GM23248 (cell line): ENCODE results near the gene STARD13. TPM values are rescaled to one million over a fixed set of nuclear protein-coding genes. Genes with fewer than 3 reads are reported as not detected.

ENCODE experiments used
- DNase-seq: peaks from one replicate; pipeline ENCODE4 v3.0.0-alpha.2; 2015
- H2AFZ ChIP-seq: fragments of 200-600 bp; sonication (generic); 2 replicates; pipeline ENCODE4 v1.6.1; 2016; ENCODE audit warnings: antibody characterized with exemption
- H3F3A ChIP-seq: fragments of 200-600 bp; sonication (generic); 2 replicates; pipeline ENCODE4 v1.6.1; 2016; ENCODE audit warnings: mild to moderate bottlenecking, antibody characterized with exemption, mixed run types; ENCODE audit not compliant: insufficient read depth
- H3K27ac ChIP-seq: fragments of 200-600 bp; sonication (generic); 2 replicates; pipeline ENCODE4 v1.5.1; 2016; ENCODE audit warnings: mild to moderate bottlenecking
- H3K27me3 ChIP-seq: fragments of 200-600 bp; sonication (generic); replicated peaks from 2 replicates; pipeline ENCODE4 v1.6.1; 2016; ENCODE audit warnings: mild to moderate bottlenecking; ENCODE audit not compliant: insufficient read depth
- H3K36me3 ChIP-seq: fragments of 200-600 bp; sonication (generic); 2 replicates; pipeline ENCODE4 v1.6.1; 2016; ENCODE audit warnings: low read depth, mild to moderate bottlenecking
- H3K4me1 ChIP-seq: fragments of 200-600 bp; sonication (generic); 2 replicates; pipeline ENCODE4 v1.6.1; 2016; ENCODE audit warnings: mild to moderate bottlenecking; ENCODE audit not compliant: insufficient read depth
- H3K4me2 ChIP-seq: fragments of 200-600 bp; sonication (generic); one replicate; pipeline ENCODE4 v1.6.1; 2016; ENCODE audit warnings: mild to moderate bottlenecking; ENCODE audit not compliant: unreplicated experiment
- H3K4me3 ChIP-seq: fragments of 200-600 bp; sonication (generic); 2 replicates; pipeline ENCODE4 v1.5.1; 2016; ENCODE audit warnings: mild to moderate bottlenecking
- H3K79me2 ChIP-seq: fragments of 200-600 bp; sonication (generic); 2 replicates; pipeline ENCODE4 v1.6.1; 2016; ENCODE audit warnings: mild to moderate bottlenecking; ENCODE audit not compliant: insufficient read depth
- H3K9ac ChIP-seq: fragments of 200-600 bp; sonication (generic); 2 replicates; pipeline ENCODE4 v1.6.1; 2016; ENCODE audit warnings: mild to moderate bottlenecking
- H3K9me2 ChIP-seq: fragments of 200-600 bp; sonication (generic); 2 replicates; pipeline ENCODE4 v1.6.1; 2016; ENCODE audit warnings: mixed run types, mild to moderate bottlenecking, moderate library complexity; ENCODE audit not compliant: insufficient read depth
- H3K9me3 ChIP-seq: fragments of 200-600 bp; sonication (generic); one replicate; pipeline ENCODE4 v1.6.1; 2017; ENCODE audit warnings: low read depth
- H4K20me1 ChIP-seq: fragments of 200-600 bp; sonication (generic); 2 replicates; pipeline ENCODE4 v1.6.0; 2016; ENCODE audit not compliant: insufficient read depth
- EZH2 ChIP-seq: fragments of 200-600 bp; sonication (generic); IDR thresholded peaks from 2 replicates; pipeline ENCODE4 v1.6.1; 2018; ENCODE audit warnings: antibody characterized with exemption, mild to moderate bottlenecking; ENCODE audit not compliant: insufficient read depth, poor library complexity, severe bottlenecking
- EZH2phosphoT487 ChIP-seq: fragments of 200-600 bp; sonication (generic); IDR thresholded peaks from 2 replicates; pipeline ENCODE4 v1.6.1; 2018; ENCODE audit warnings: antibody characterized with exemption, moderate library complexity, mild to moderate bottlenecking, low read depth; ENCODE audit not compliant: insufficient read depth
- WGBS, 2 experiments: methylation state at CpG; one replicate each; pipeline ENCODE4 v1.1.6; 2015 to 2017; ENCODE audit warnings: low lambda C conversion rate in 2 of 2, low coverage in 1 of 2; ENCODE audit errors: missing lambda C conversion rate in 2 of 2; 5-methylcytosine and 5-hydroxymethylcytosine counted together
- in situ Hi-C: fragments of 300-500 bp; cut with MboI; formaldehyde crosslinking; loops from 2 replicates; pipeline ENCODE4 v1.15.0; 2020
- polyA plus RNA-seq: library from polyadenylated mRNA; unstranded; fragments of >200 nt; fragmentation: Nextera tagmentation; extraction: Ambion mirVana; gene quantifications from 2 replicates; pipeline ENCODE4 v1.2.1, GENCODE V29; 2016
- total RNA-seq: library from RNA; depleted of rRNA; stranded (reverse); fragments of >200 nt; shearing (Covaris generic); gene quantifications from 2 replicates; pipeline ENCODE4 v1.2.3, GENCODE V29; 2014

Gene STARD13
- total and polyA plus RNA-seq, 2 experiments from 2014 or later = 13.8 to 16.6 TPM

- Histone ChIP-seq H3K27me3 (no peaks in the 10 kb centered on the region), H3K9me2 (no peaks in the 10 kb centered on the region), H3K4me1 (peaks cover 70% of the 10 kb centered on the region), H3K4me2 (peak overlapping the region; percentile 96), H3K36me3 (peaks cover 3% of the 10 kb centered on the region; the same call in 1 of the 2 replicates), H3K9ac (peak overlapping the region; percentile 95), H3K27ac (peak overlapping the region; percentile 95), H3K4me3 (peak overlapping the region; percentile 98), H4K20me1 (no peaks in the 10 kb centered on the region), H3F3A (peaks cover 90% of the 10 kb centered on the region), H3K79me2 (peaks cover 80% of the 10 kb centered on the region), H2AFZ (no peak overlapping the region), H3K9me3 (no peaks in the 10 kb centered on the region)
- in situ Hi-C loops = no loop called here
- DNase-seq = peak; percentile 89
- WGBS, 2 experiments = 50% methylated on average over 2 of the region's 2 CpGs
- TF ChIP-seq EZH2 (no peak), EZH2phosphoT487 (no peak)
Observed at GRCh38 chr13:33281951-33282595, 3.5 kb downstream of the STARD13 start.

- WGBS, 2 experiments = 93 to 99% methylated on average over 5 of the region's 5 CpGs
- no peaks in the 10 kb centered on the region for H4K20me1 ChIP-seq
- TF ChIP-seq EZH2 (no peak), EZH2phosphoT487 (no peak)
- no peak overlapping the region for H2AFZ ChIP-seq
- in situ Hi-C loops = no loop called here
- H3K4me3 ChIP-seq = 0 out of 2 replicates have a peak overlapping the region, but pooled peaks have one; percentile 41
- peaks cover 10% of the 10 kb centered on the region; the same call in 1 of the 2 replicates for H3K36me3 ChIP-seq
- peaks cover 91% of the 10 kb centered on the region for H3K79me2 ChIP-seq
- peaks cover 75% of the 10 kb centered on the region for H3K4me1 ChIP-seq
- H3K9ac ChIP-seq = no peak overlapping the region
- no peaks in the 10 kb centered on the region for H3K9me3 ChIP-seq
- peak overlapping the region; percentile 95 for H3K27ac ChIP-seq
- peak; percentile 43 for DNase-seq
- no peaks in the 10 kb centered on the region for H3K9me2 ChIP-seq
- no peaks in the 10 kb centered on the region for H3K27me3 ChIP-seq
- peak overlapping the region; percentile 47 for H3K4me2 ChIP-seq
- peaks cover 95% of the 10 kb centered on the region for H3F3A ChIP-seq
Observed at GRCh38 chr13:33280923-33281322, 4.6 kb downstream of the STARD13 start.

- Histone ChIP-seq H3F3A (peaks cover 97% of the 10 kb centered on the region), H3K36me3 (peaks cover 11% of the 10 kb centered on the region; the same call in 1 of the 2 replicates), H4K20me1 (no peaks in the 10 kb centered on the region), H3K9ac (0 out of 2 replicates have a peak overlapping the region, but pooled peaks have one; percentile 47), H3K27ac (peak overlapping the region; percentile 95), H3K9me2 (no peaks in the 10 kb centered on the region), H3K79me2 (peaks cover 91% of the 10 kb centered on the region), H3K4me3 (peak overlapping the region; percentile 41), H2AFZ (no peak overlapping the region), H3K27me3 (no peaks in the 10 kb centered on the region), H3K9me3 (no peaks in the 10 kb centered on the region), H3K4me1 (peaks cover 80% of the 10 kb centered on the region), H3K4me2 (peak overlapping the region; percentile 47)
- no peak for TF ChIP-seq EZH2phosphoT487
- TF ChIP-seq EZH2 = no peak
- in situ Hi-C loops = no loop called here
- 65 to 73% methylated on average over 3 of the region's 3 CpGs for WGBS, 2 experiments
- DNase-seq = no peak
Observed at GRCh38 chr13:33280279-33280905, 5.2 kb downstream of the STARD13 start.

- Histone ChIP-seq H3K4me2 (peak overlapping the region; percentile 47), H4K20me1 (no peaks in the 10 kb centered on the region), H3K4me1 (peaks cover 87% of the 10 kb centered on the region), H3K27ac (peak overlapping the region; percentile 95), H3K9ac (peak overlapping the region; percentile 47; the same call in 1 of the 2 replicates), H3K4me3 (peak overlapping the region; percentile 41), H3K9me3 (no peaks in the 10 kb centered on the region), H3F3A (peaks cover 97% of the 10 kb centered on the region), H3K27me3 (no peaks in the 10 kb centered on the region), H3K9me2 (no peaks in the 10 kb centered on the region), H3K36me3 (peaks cover 17% of the 10 kb centered on the region; the same call in 1 of the 2 replicates), H2AFZ (no peak overlapping the region), H3K79me2 (peaks cover 91% of the 10 kb centered on the region)
- WGBS, 2 experiments = 0 to 11% methylated on average over 2 of the region's 2 CpGs
- TF ChIP-seq EZH2phosphoT487 (no peak), EZH2 (no peak)
- in situ Hi-C loops = no loop called here
- DNase-seq = peak; percentile 87
Observed at GRCh38 chr13:33279414-33280278, 5.9 kb downstream of the STARD13 start.
